H9 (cell line): ENCODE measurements around the gene PTTG1. TPM values are rescaled to one million over a fixed set of nuclear protein-coding genes. Genes with fewer than 3 reads are reported as not detected.

Experiments used
- DNase-seq: peaks from one replicate; pipeline ENCODE4 v3.0.0-alpha.2; 2017
- H2AFZ ChIP-seq: one replicate; pipeline ENCODE4 v1.6.1; 2013; ENCODE audit warnings: mild to moderate bottlenecking, low read length, control low read depth, moderate library complexity
- H2AK5ac ChIP-seq: 2 replicates; pipeline ENCODE4 v1.6.1; 2013; ENCODE audit warnings: low read length, control low read depth, mixed read lengths; ENCODE audit not compliant: insufficient read length
- H2BK120ac ChIP-seq: one replicate; pipeline ENCODE4 v1.6.1; 2013; ENCODE audit warnings: low read depth, mild to moderate bottlenecking, low read length, control low read depth, inconsistent platforms; ENCODE audit not compliant: poor library complexity, severe bottlenecking
- H2BK12ac ChIP-seq: 2 replicates; pipeline ENCODE4 v1.6.1; 2013; ENCODE audit warnings: low read length, control low read depth, mixed read lengths, low read depth; ENCODE audit not compliant: insufficient read length
- H2BK15ac ChIP-seq: 2 replicates; pipeline ENCODE4 v1.6.1; 2013; ENCODE audit warnings: low read depth, low read length, control low read depth
- H2BK20ac ChIP-seq: one replicate; pipeline ENCODE4 v1.6.1; 2013; ENCODE audit warnings: low read depth, mild to moderate bottlenecking, low read length, control low read depth, inconsistent platforms; ENCODE audit not compliant: poor library complexity, severe bottlenecking
- H2BK5ac ChIP-seq: 2 replicates; pipeline ENCODE4 v1.6.1; 2013; ENCODE audit warnings: low read length, control low read depth, mixed read lengths; ENCODE audit not compliant: insufficient read length
- H3K14ac ChIP-seq: 2 replicates; pipeline ENCODE4 v1.6.1; 2013; ENCODE audit warnings: low read length, control low read depth; ENCODE audit not compliant: insufficient read depth
- H3K18ac ChIP-seq: 2 replicates; pipeline ENCODE4 v1.6.1; 2013; ENCODE audit warnings: low read depth, mild to moderate bottlenecking, mixed read lengths, low read length, control low read depth; ENCODE audit not compliant: insufficient read length
- H3K23ac ChIP-seq: 2 replicates; pipeline ENCODE4 v1.6.1; 2013; ENCODE audit warnings: low read length, control low read depth, mixed read lengths, low read depth; ENCODE audit not compliant: insufficient read length
- H3K23me2 ChIP-seq: 2 replicates; pipeline ENCODE4 v1.6.1; 2013; ENCODE audit warnings: low read depth, mild to moderate bottlenecking, mixed read lengths, low read length, control low read depth; ENCODE audit not compliant: insufficient read length, poor library complexity, severe bottlenecking
- H3K27ac ChIP-seq: 2 replicates; pipeline ENCODE4 v1.5.1; 2013; ENCODE audit warnings: low read length, control low read depth, mixed read lengths, low read depth; ENCODE audit not compliant: insufficient read length
- H3K27me3 ChIP-seq: 2 replicates; pipeline ENCODE4 v1.6.1; 2013; ENCODE audit warnings: low read length, control low read depth, inconsistent platforms; ENCODE audit not compliant: insufficient read depth
- H3K4ac ChIP-seq: 2 replicates; pipeline ENCODE4 v1.6.1; 2013; ENCODE audit warnings: low read depth, mild to moderate bottlenecking, control low read depth, inconsistent platforms, low read length, moderate library complexity
- H3K4me1 ChIP-seq: 2 replicates; pipeline ENCODE4 v1.6.1; 2013; ENCODE audit warnings: low read length, control low read depth, inconsistent platforms; ENCODE audit not compliant: insufficient read depth
- H3K4me2 ChIP-seq: 2 replicates; pipeline ENCODE4 v1.6.1; 2013; ENCODE audit warnings: low read length, control low read depth, mixed read lengths; ENCODE audit not compliant: insufficient read length, insufficient read depth
- H3K56ac ChIP-seq: 2 replicates; pipeline ENCODE4 v1.6.1; 2013; ENCODE audit warnings: low read depth, mild to moderate bottlenecking, mixed read lengths, low read length, control low read depth; ENCODE audit not compliant: insufficient read length
- H3K79me1 ChIP-seq: 2 replicates; pipeline ENCODE4 v1.6.1; 2013; ENCODE audit warnings: low read depth, mild to moderate bottlenecking, moderate library complexity, low read length, control low read depth, inconsistent platforms; ENCODE audit not compliant: insufficient read depth, poor library complexity, severe bottlenecking
- H3K79me2 ChIP-seq: 2 replicates; pipeline ENCODE4 v1.6.1; 2013; ENCODE audit warnings: low read length, control low read depth, inconsistent platforms; ENCODE audit not compliant: insufficient read depth
- H3K9ac ChIP-seq: 2 replicates; pipeline ENCODE4 v1.6.1; 2013; ENCODE audit warnings: low read length, control low read depth, mixed read lengths; ENCODE audit not compliant: insufficient read length; ENCODE audit errors: extremely low read depth
- H3K9me3 ChIP-seq: one replicate; pipeline ENCODE4 v1.6.1; 2013; ENCODE audit warnings: low read depth, low read length, inconsistent platforms; ENCODE audit not compliant: control insufficient read depth
- H3T11ph ChIP-seq: one replicate; pipeline ENCODE4 v1.6.1; 2013; ENCODE audit warnings: mild to moderate bottlenecking, low read length, control low read depth, inconsistent platforms
- H4K20me1 ChIP-seq: one replicate; pipeline ENCODE4 v1.6.1; 2013; ENCODE audit not compliant: control insufficient read depth, insufficient read length, insufficient read depth
- H4K5ac ChIP-seq: 2 replicates; pipeline ENCODE4 v1.6.1; 2013; ENCODE audit warnings: low read depth, mild to moderate bottlenecking, mixed read lengths, low read length, control low read depth; ENCODE audit not compliant: insufficient read length
- H4K8ac ChIP-seq: replicated peaks from 2 replicates; pipeline ENCODE4 v1.6.1; 2013; ENCODE audit warnings: low read length, control low read depth, mixed read lengths, low read depth; ENCODE audit not compliant: insufficient read length
- H4K91ac ChIP-seq: 2 replicates; pipeline ENCODE4 v1.6.1; 2013; ENCODE audit warnings: low read depth, mild to moderate bottlenecking, moderate library complexity, mixed read lengths, low read length, control low read depth; ENCODE audit not compliant: insufficient read length
- H3K27ac Mint-ChIP-seq, 3 experiments: 2 replicates in 2 of 3; 3 replicates in 1 of 3; pipeline ENCODE4 v1.8.0; 2020 to 2021; ENCODE audit warnings: mixed read lengths in 3 of 3, mild to moderate bottlenecking in 1 of 3, moderate library complexity in 1 of 3
- H3K27me3 Mint-ChIP-seq: 2 replicates; pipeline ENCODE4 v1.8.0; 2021; ENCODE audit warnings: low read depth, mild to moderate bottlenecking, moderate library complexity, mixed read lengths
- H3K36me3 Mint-ChIP-seq, 3 experiments: 2 replicates in 2 of 3; 3 replicates in 1 of 3; pipeline ENCODE4 v1.8.0; 2020 to 2021; ENCODE audit warnings: low read depth in 3 of 3, mixed read lengths in 3 of 3; ENCODE audit not compliant: insufficient read depth in 1 of 3
- H3K4me1 Mint-ChIP-seq, 2 experiments: 2 replicates each; pipeline ENCODE4 v1.8.0; 2020; ENCODE audit warnings: mixed read lengths in 2 of 2
- H3K4me3 Mint-ChIP-seq, 2 experiments: 2 replicates in 1 of 2; 3 replicates in 1 of 2; pipeline ENCODE4 v1.8.0; 2020 to 2021; ENCODE audit warnings: mild to moderate bottlenecking in 2 of 2, mixed read lengths in 2 of 2, moderate library complexity in 1 of 2
- H3K9me3 Mint-ChIP-seq, 2 experiments: 2 replicates in 1 of 2; 3 replicates in 1 of 2; pipeline ENCODE4 v1.8.0; 2020; ENCODE audit warnings: mild to moderate bottlenecking in 2 of 2, mixed read lengths in 2 of 2, moderate library complexity in 1 of 2
- CTCF ChIP-seq: fragments of 200-600 bp; sonication (generic); conservative IDR thresholded peaks from 3 replicates; pipeline ENCODE4 v1.8.0; 2021; ENCODE audit warnings: antibody characterized with exemption, mild to moderate bottlenecking
- WGBS: extraction: QIAGEN DNeasy Blood & Tissue Kit; methylation state at CpG from one replicate; pipeline ENCODE4 v1.1.7; 2013; ENCODE audit warnings: missing lambda C conversion rate, low lambda C conversion rate, mixed read lengths; ENCODE audit not compliant: insufficient read length; ENCODE audit errors: extremely low coverage; 5-methylcytosine and 5-hydroxymethylcytosine counted together
- total RNA-seq: library from RNA; stranded (reverse); gene quantifications from 2 replicates; pipeline ENCODE4 v1.2.1, GENCODE V29; 2021

The PTTG1 gene
- total RNA-seq, 1 experiment from 2014 or later, result 279 TPM

- Histone ChIP-seq H3K23me2 (no peaks in the 10 kb centered on the region), H4K5ac (no peak overlapping the region), H2BK5ac (no peak overlapping the region), H3K4me1 (no peaks in the 10 kb centered on the region), H3K9me3 (no peaks in the 10 kb centered on the region), H3K56ac (no peak overlapping the region), H4K20me1 (no peaks in the 10 kb centered on the region), H2AK5ac (no peak overlapping the region), H4K8ac (no peak overlapping the region), H3K4ac (no peak overlapping the region), H2BK120ac (no peak overlapping the region), H3K18ac (no peak overlapping the region), H3K79me1 (no peaks in the 10 kb centered on the region), H3K27me3 (no peaks in the 10 kb centered on the region), H4K91ac (no peak overlapping the region), H3K4me2 (no peak overlapping the region), H3K9ac (no peak overlapping the region), H3K14ac (no peak overlapping the region), H2BK12ac (no peak overlapping the region), H2AFZ (no peak overlapping the region), H2BK20ac (no peak overlapping the region), H3K23ac (no peak overlapping the region), H3K27ac (no peak overlapping the region), H3T11ph (no peak overlapping the region), H3K79me2 (no peaks in the 10 kb centered on the region), H2BK15ac (no peak overlapping the region)
- no peak overlapping the region for H3K4me3 Mint-ChIP-seq
- H3K4me1 Mint-ChIP-seq, result peaks cover 0 to 4% of the 10 kb centered on the region in 2 experiments; a peak in 1 of 4 replicates
- peaks cover 4 to 9% of the 10 kb centered on the region in 2 experiments; a peak in 3 of 5 replicates for H3K9me3 Mint-ChIP-seq
- H3K36me3 Mint-ChIP-seq, result peaks cover 0 to 5% (median 2%) of the 10 kb centered on the region in 3 experiments; a peak in 2 of 7 replicates
- WGBS, result no CpG with 5 or more reads among the region's 4 CpGs
- DNase-seq, result no peak
- H3K27me3 Mint-ChIP-seq, result no peaks in the 10 kb centered on the region
- TF ChIP-seq CTCF, result peak; percentile 38
- H3K27ac Mint-ChIP-seq, result no peak overlapping the region; a peak in 1 of 7 replicates
These were observed 38.9 kb downstream of the PTTG1 start for GRCh38 chr5:160460377-160461049.
